IPS-20b (cell line): ENCODE data around the gene CST2.
A peak's percentile ranks its signal among the peaks of the same experiment; 100 is the strongest.
"Not testable (repeated sequence)": the region's sequence is repeated elsewhere in the genome, so short reads cannot be mapped to it uniquely, and the experiment has no call there.

Experiments
- H3K27ac ChIP-seq: one replicate; pipeline ENCODE4 v1.5.1; 2013; ENCODE audit warnings: low read length
- H3K27me3 ChIP-seq: 2 replicates; pipeline ENCODE4 v1.6.1; 2013; ENCODE audit warnings: mild to moderate bottlenecking, low read length, inconsistent platforms; ENCODE audit not compliant: insufficient read depth
- H3K36me3 ChIP-seq: 2 replicates; pipeline ENCODE4 v1.6.1; 2013; ENCODE audit warnings: low read depth, mild to moderate bottlenecking, inconsistent platforms, low read length, moderate library complexity; ENCODE audit not compliant: insufficient read depth
- H3K4me1 ChIP-seq: 2 replicates; pipeline ENCODE4 v1.6.1; 2013; ENCODE audit warnings: mild to moderate bottlenecking, control low read depth, inconsistent platforms, low read length, moderate library complexity; ENCODE audit not compliant: insufficient read depth
- H3K4me3 ChIP-seq: 2 replicates; pipeline ENCODE4 v1.5.1; 2013; ENCODE audit warnings: mild to moderate bottlenecking, low read length, inconsistent platforms
- H3K9ac ChIP-seq: 2 replicates; pipeline ENCODE4 v1.6.1; 2013; ENCODE audit warnings: low read depth, mild to moderate bottlenecking, inconsistent platforms, low read length, moderate library complexity
- H3K9me3 ChIP-seq: 2 replicates; pipeline ENCODE4 v1.6.1; 2013; ENCODE audit warnings: mild to moderate bottlenecking, low read depth, low read length, inconsistent platforms; ENCODE audit not compliant: insufficient read depth

The CST2 gene

GRCh38 chr20:23826541-23827021 is at the start of gene CST2:
Gene CST2 (minus strand): TSS chr20:23826729. CDS start chr20:23826660, 69 bp downstream.
- H3K36me3 ChIP-seq = no peaks in the 10 kb centered on the region
- no peaks in the 10 kb centered on the region for H3K9me3 ChIP-seq
- no peak within 1 kb of the TSS for H3K9ac ChIP-seq
- 0 out of 2 replicates have a peak, but pooled peaks cover 3% of the 10 kb centered on the region for H3K27me3 ChIP-seq
- H3K4me1 ChIP-seq = no peaks in the 10 kb centered on the region; the same call in 1 of the 2 replicates
- no peak within 1 kb of the TSS for H3K27ac ChIP-seq
- no peak within 1 kb of the TSS for H3K4me3 ChIP-seq

DNA sequence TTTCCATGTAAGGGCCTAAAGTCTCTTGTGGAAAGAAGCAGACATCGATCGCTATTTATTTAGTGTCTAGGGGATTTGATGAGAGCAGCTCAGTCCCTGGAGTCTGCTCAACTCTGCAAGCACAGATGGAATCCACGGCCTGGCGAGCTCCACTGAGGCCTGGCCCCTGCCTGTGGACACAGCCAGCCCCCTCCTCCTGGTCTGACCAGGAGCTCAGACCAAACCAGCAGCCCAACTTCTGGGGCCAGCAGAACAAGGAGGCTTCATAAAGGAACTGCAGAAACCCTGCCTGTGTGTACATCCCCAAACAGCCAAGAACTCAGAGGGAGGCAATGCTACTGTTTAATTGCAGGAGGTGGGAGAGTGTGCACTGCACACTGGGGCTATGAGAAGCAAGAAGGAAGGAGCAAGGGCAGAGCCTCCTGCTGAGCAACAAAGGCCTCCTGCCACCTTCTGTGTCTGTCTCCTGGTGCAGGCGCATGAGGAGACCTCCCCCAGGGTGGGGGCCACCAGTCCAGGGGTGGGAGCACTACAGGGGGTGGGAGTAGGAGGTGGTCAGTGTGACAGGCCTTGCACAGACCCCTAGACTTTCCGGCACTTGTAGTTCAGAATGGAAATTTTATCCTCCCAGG is 49.2 kb upstream of the CST2 start:
- Histone ChIP-seq H3K9me3 (no peaks in the 10 kb centered on the region), H3K9ac (no peak overlapping the region), H3K4me1 (peaks cover 8% of the 10 kb centered on the region), H3K4me3 (no peak overlapping the region), H3K36me3 (no peaks in the 10 kb centered on the region), H3K27me3 (no peaks in the 10 kb centered on the region), H3K27ac (no peak overlapping the region)

DNA sequence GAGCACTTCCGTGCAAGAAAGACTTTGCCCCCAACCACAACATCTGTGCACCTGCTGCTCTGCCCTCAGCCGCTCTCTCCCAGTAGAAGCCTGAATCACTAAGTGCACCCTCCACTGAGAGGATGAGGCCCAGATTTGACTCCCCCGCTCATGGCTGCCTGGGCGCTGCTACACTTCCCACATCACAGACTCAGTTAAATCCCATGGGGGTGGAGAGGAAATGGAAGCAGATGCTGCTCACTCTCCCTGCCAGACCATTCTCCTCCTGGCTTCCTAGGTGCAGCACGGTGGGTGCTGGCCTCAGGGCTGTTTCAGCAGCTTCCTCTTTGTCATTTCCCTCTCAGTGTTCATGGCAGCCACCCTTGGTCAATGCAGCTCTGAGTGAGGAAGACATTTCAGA is 48.2 kb upstream of the CST2 start:
- H3K27me3 ChIP-seq = no peaks in the 10 kb centered on the region
- H3K4me3 ChIP-seq = no peak overlapping the region
- H3K36me3 ChIP-seq = no peaks in the 10 kb centered on the region
- H3K27ac ChIP-seq = no peak overlapping the region
- H3K9me3 ChIP-seq = no peaks in the 10 kb centered on the region
- peaks cover 18% of the 10 kb centered on the region for H3K4me1 ChIP-seq
- no peak overlapping the region for H3K9ac ChIP-seq

DNA sequence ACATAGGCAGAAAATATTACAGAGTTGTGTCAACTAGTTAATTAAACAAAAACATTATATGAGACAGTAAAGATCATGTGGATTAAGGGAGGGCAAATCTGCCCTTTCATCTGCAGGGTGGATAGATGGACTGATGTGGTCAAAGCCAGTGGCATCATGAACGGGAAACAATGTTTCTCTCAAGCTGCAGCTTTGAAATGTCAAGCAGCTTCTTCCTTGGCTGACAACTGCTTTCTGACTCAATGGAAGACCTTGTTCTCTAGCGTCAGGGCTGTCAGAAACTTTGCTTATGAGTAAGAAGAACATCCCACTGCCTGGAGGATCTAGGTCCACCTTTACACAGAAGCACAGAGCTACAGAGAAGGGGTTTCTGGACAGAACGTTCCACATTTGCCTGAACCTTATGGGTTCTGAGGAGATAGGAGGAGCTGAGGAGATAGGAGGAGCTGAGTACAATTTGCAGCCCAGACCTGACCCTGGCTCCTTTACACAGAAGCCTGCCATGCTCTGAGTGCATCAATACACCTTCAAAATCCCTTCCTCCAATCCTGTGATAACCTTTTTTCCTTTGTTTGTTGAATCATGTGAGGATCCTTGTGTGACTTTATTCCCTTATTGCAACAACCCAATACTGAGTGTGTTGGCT is 47.0 kb upstream of the CST2 start:
- Histone ChIP-seq H3K4me3 (no peak overlapping the region), H3K4me1 (peaks cover 28% of the 10 kb centered on the region), H3K9ac (no peak overlapping the region), H3K27ac (no peak overlapping the region), H3K27me3 (no peaks in the 10 kb centered on the region), H3K9me3 (no peaks in the 10 kb centered on the region), H3K36me3 (no peaks in the 10 kb centered on the region)

DNA sequence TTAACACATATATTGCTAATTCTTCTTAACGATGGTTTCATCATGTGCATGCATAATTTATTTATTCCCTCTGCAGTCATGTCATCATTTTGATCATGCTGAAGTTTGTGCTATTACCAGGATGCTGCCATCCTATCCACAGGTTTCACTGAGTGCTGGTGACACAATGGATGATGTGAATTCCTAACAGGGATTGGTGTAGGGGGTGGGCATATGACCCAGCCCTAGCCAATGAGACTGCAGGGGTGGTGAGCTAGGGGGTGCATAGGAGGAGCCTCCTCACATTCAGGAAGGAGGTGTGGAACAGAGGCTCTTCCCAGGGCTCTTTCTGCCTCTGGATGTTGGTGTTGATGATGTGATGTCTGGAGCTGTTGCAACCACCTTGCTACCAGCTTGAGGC is 45.5 kb upstream of the CST2 start:
- no peak overlapping the region for H3K27ac ChIP-seq
- H3K36me3 ChIP-seq = no peaks in the 10 kb centered on the region
- H3K4me3 ChIP-seq = no peak overlapping the region
- no peak overlapping the region for H3K9ac ChIP-seq
- no peaks in the 10 kb centered on the region for H3K27me3 ChIP-seq
- no peaks in the 10 kb centered on the region for H3K9me3 ChIP-seq
- H3K4me1 ChIP-seq = peaks cover 32% of the 10 kb centered on the region

DNA sequence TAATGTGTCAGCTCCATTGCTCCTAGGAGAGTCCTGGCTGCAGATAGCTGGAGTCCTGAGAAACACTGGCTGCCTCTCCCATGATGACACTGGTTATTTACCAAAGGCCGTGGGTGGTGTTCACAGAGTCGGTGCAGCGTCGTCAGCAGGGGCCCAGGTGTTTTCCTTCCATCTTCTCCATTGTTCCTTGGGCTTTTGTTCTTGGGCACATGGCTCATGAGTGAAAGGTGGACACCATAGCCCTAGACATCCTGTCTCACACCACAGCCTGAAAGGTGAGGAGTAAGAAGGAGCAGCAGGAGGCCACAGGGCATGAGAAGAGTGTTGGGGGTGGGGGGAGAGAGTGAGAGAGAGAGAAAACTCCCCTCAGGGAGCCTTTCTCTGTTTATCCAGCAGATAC is 43.9 kb upstream of the CST2 start:
- Histone ChIP-seq H3K9ac (no peak overlapping the region), H3K4me3 (no peak overlapping the region), H3K27ac (no peak overlapping the region), H3K9me3 (no peaks in the 10 kb centered on the region), H3K36me3 (no peaks in the 10 kb centered on the region), H3K27me3 (no peaks in the 10 kb centered on the region; the same call in 1 of the 2 replicates), H3K4me1 (peaks cover 37% of the 10 kb centered on the region)

- H3K27ac ChIP-seq = no peak overlapping the region
- H3K36me3 ChIP-seq = no peaks in the 10 kb centered on the region
- H3K9me3 ChIP-seq = no peaks in the 10 kb centered on the region
- peak overlapping the region; percentile 26; the same call in 1 of the 2 replicates for H3K9ac ChIP-seq
- no peak overlapping the region for H3K4me3 ChIP-seq
- peaks cover 37% of the 10 kb centered on the region for H3K4me1 ChIP-seq
- H3K27me3 ChIP-seq = no peaks in the 10 kb centered on the region; the same call in 1 of the 2 replicates
Measured at GRCh38 chr20:23869520-23869919, 43.0 kb upstream of the CST2 start.

DNA sequence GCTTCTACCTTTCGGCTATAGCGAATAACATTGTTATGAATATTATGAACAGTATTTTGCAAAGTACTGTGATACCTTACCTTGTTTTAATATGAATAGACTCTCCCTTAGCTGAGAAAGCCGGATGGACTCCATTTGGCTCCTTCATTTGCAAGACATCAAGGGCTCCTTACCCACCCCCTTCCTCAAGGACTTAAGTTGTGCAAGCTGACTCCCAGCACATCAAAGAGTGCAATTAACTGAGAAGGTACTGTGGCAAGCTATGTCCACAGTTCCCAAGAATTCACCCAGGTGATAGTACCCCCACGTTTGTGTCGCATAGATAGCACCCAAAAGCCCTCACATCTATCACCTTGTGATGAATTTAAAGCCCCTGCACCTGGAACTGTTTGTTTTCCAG is 41.8 kb upstream of the CST2 start:
- no peaks in the 10 kb centered on the region; the same call in 1 of the 2 replicates for H3K27me3 ChIP-seq
- peak overlapping the region; percentile 26; the same call in 1 of the 2 replicates for H3K9ac ChIP-seq
- peak overlapping the region; percentile 72 for H3K27ac ChIP-seq
- H3K36me3 ChIP-seq = no peaks in the 10 kb centered on the region
- H3K4me3 ChIP-seq = peak overlapping the region; percentile 51; the same call in 1 of the 2 replicates
- H3K4me1 ChIP-seq = peaks cover 37% of the 10 kb centered on the region
- H3K9me3 ChIP-seq = no peaks in the 10 kb centered on the region

- Histone ChIP-seq H3K4me1 (peaks cover 37% of the 10 kb centered on the region), H3K27ac (no peak overlapping the region), H3K27me3 (no peaks in the 10 kb centered on the region; the same call in 1 of the 2 replicates), H3K4me3 (no peak overlapping the region), H3K9ac (peak overlapping the region; percentile 55; the same call in 1 of the 2 replicates), H3K9me3 (no peaks in the 10 kb centered on the region), H3K36me3 (no peaks in the 10 kb centered on the region)
Measured at GRCh38 chr20:23867152-23867776, 40.7 kb upstream of the CST2 start.

DNA sequence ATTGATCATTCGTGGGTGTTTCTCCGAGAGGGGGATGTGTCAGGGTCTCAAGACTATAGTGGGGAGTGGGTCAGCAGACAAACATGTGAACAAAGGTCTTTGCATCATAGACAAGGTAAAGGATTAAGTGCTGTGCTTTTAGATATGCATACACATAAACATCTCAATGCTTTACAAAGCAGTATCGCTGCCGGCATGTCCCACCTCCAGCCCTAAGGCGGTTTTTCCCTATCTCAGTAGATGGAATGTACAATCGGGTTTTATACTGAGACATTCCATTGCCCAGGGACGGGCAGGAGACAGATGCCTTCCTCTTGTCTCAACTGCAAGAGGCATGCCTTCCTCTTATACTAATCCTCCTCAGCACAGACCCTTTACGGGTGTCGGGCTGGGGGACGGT is 34.2 kb upstream of the CST2 start:
- H3K27ac ChIP-seq, H3K36me3 ChIP-seq, H3K27me3 ChIP-seq, H3K9ac ChIP-seq, H3K4me1 ChIP-seq, H3K4me3 ChIP-seq, H3K9me3 ChIP-seq: not testable (repeated sequence)

DNA sequence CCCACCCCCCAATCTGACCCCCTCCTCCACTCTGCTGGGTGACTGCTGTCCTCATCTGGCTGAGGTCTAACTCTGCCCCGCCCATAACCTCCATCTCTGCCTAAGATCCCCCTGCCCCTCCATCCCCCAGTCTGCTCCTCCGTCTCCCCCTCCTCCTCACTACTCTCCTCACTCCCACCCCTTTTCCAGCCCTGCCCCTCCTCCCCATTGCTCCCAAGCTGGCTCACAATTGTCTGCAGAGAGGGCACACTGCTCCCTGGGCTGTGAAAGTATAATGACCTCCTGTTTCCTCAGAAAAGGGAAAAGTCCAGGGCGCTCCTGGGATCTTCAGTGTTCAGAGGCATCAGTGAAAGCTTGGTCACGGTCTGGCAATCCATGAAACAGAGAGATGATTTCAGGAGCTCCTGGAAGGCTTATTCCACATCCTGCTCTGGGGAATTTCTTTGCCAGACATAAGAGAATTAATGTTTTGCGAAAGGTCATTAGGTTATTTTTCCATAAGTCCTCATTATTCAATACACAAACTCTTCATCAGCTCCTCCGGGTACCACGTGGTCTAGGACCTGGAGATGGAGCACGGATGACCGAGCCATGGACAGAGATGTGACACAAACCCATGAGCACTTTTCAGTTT is 31.6 kb upstream of the CST2 start:
- Histone ChIP-seq H3K27ac (no peak overlapping the region), H3K4me1 (peaks cover 7% of the 10 kb centered on the region; the same call in 1 of the 2 replicates), H3K4me3 (peak overlapping the region; percentile 27; the same call in 1 of the 2 replicates), H3K9me3 (no peaks in the 10 kb centered on the region), H3K9ac (peak overlapping the region; percentile 52; the same call in 1 of the 2 replicates), H3K27me3 (no peaks in the 10 kb centered on the region), H3K36me3 (no peaks in the 10 kb centered on the region)
